K562 (cell line): ENCODE measurements around the gene KIF3A. TPM values are rescaled to one million over a fixed set of nuclear protein-coding genes. Genes with fewer than 3 reads are reported as not detected.

Source experiments
- ATF1 ChIP-seq, 2 experiments: fragments of 450-650 bp in 1 of 2; IDR thresholded peaks; 2 replicates each; pipeline ENCODE4 v1.6.1; 2016; ENCODE audit warnings: missing compliant biosample characterization in 1 of 2, missing genetic modification characterization in 1 of 2
- ATF6 ChIP-seq: sonication (generic); formaldehyde crosslinking; IDR thresholded peaks from 2 replicates; pipeline ENCODE4 v1.4.0; 2020; ENCODE audit warnings: mild to moderate bottlenecking, missing genetic modification reagents
- BRF1 ChIP-seq: IDR thresholded peaks from 3 replicates; pipeline ENCODE4 v1.6.1; 2011; ENCODE audit warnings: borderline replicate concordance, mild to moderate bottlenecking; ENCODE audit not compliant: insufficient read length; ENCODE audit errors: extremely low read depth
- CREB1 ChIP-seq, 2 experiments: sonication (generic) in 1 of 2; formaldehyde crosslinking in 1 of 2; IDR thresholded peaks; 2 replicates each; pipeline versions ENCODE4 v1.6.1 to v1.8.0; 2012 to 2022; ENCODE audit warnings: inconsistent platforms in 1 of 2, mild to moderate bottlenecking in 1 of 2, missing genetic modification reagents in 1 of 2, moderate library complexity in 1 of 2
- CREB3 ChIP-seq: fragments of 450-650 bp; conservative IDR thresholded peaks from 2 replicates; pipeline ENCODE4 v1.6.1; 2016; ENCODE audit warnings: missing genetic modification characterization, low read depth, mild to moderate bottlenecking, missing compliant biosample characterization, moderate library complexity
- CREM ChIP-seq: IDR thresholded peaks from 2 replicates; pipeline ENCODE4 v1.6.1; 2014; ENCODE audit warnings: antibody characterized with exemption, low read depth
- E2F1 ChIP-seq: sonication (generic); formaldehyde crosslinking; IDR thresholded peaks from 2 replicates; pipeline ENCODE4 v1.8.1; 2023; ENCODE audit warnings: mild to moderate bottlenecking, missing genetic modification reagents, moderate library complexity
- EWSR1 ChIP-seq: fragments of 450-650 bp; IDR thresholded peaks from 2 replicates; pipeline ENCODE4 v1.6.1; 2018; ENCODE audit warnings: borderline replicate concordance, mild to moderate bottlenecking, low read depth, moderate library complexity; ENCODE audit not compliant: partially characterized antibody
- HOMEZ ChIP-seq: fragments of 250-450 bp; sonication (Bioruptor Pico); IDR thresholded peaks from 2 replicates; pipeline ENCODE4 v1.4.0; 2020; ENCODE audit warnings: mild to moderate bottlenecking, moderate library complexity
- MAX ChIP-seq: sonication (generic); formaldehyde crosslinking; IDR thresholded peaks from 2 replicates; pipeline ENCODE4 v1.9.0; 2022; ENCODE audit warnings: mild to moderate bottlenecking, missing genetic modification reagents
- MECOM ChIP-seq: fragments of 250-450 bp; sonication (Bioruptor Pico); IDR thresholded peaks from 2 replicates; pipeline ENCODE4 v1.8.0; 2022; ENCODE audit warnings: inconsistent platforms
- MXI1 ChIP-seq: IDR thresholded peaks from 2 replicates; pipeline ENCODE4 v1.6.1; 2011; ENCODE audit warnings: low read depth, mild to moderate bottlenecking, improper control_type of control experiment, low read length
- NRF1 ChIP-seq, 2 experiments: fragments of 450-650 bp; IDR thresholded peaks in 1 of 2; conservative IDR thresholded peaks in 1 of 2; 2 replicates each; pipeline ENCODE4 v1.6.1; 2014; ENCODE audit warnings: mild to moderate bottlenecking in 2 of 2
- PCBP1 ChIP-seq: fragments of 200-400 bp; formaldehyde crosslinking; IDR thresholded peaks from 2 replicates; pipeline ENCODE4 v1.6.1; 2018; ENCODE audit warnings: mild to moderate bottlenecking, low read depth, low read length; ENCODE audit not compliant: poor library complexity, severe bottlenecking
- PTRF ChIP-seq: fragments of 450-650 bp; IDR thresholded peaks from 2 replicates; pipeline ENCODE4 v1.6.1; 2016; ENCODE audit warnings: mild to moderate bottlenecking, missing genetic modification characterization, missing compliant biosample characterization
- TAF1 ChIP-seq: IDR thresholded peaks from 2 replicates; pipeline ENCODE4 v1.6.1; 2011; ENCODE audit warnings: mild to moderate bottlenecking, low read length, moderate library complexity; ENCODE audit not compliant: insufficient read depth, control insufficient read depth, severe bottlenecking; ENCODE audit errors: extremely low read depth
- TCFL5 ChIP-seq: fragments of 250-450 bp; sonication (Bioruptor Pico); conservative IDR thresholded peaks from 2 replicates; pipeline ENCODE4 v1.6.1; 2021; ENCODE audit warnings: mild to moderate bottlenecking, moderate library complexity, matching md5 sums
- YBX1 ChIP-seq: fragments of 450-650 bp; IDR thresholded peaks from 2 replicates; pipeline ENCODE4 v1.7.1; 2016; ENCODE audit warnings: mild to moderate bottlenecking
- polyA plus RNA-seq, 8 experiments: library from polyadenylated mRNA; depleted of rRNA in 4 of 8; stranded (reverse) in 5 of 8; unstranded in 3 of 8; fragments of >200 nt; fragmentation: Nextera tagmentation in 2 of 8; fragmentation: Illumina TruSeq in 1 of 8; extraction: Ambion mirVana in 2 of 8; extraction: Trizol in 1 of 8; gene quantifications; 2 replicates each; pipeline versions ENCODE4 v1.2.1 to v1.2.3, GENCODE V29; 2011 to 2014; ENCODE audit warnings: inconsistent platforms in 1 of 8, missing spikeins in 1 of 8
- total RNA-seq, 7 experiments: library from RNA; depleted of rRNA in 6 of 7; stranded (reverse); fragments of >200 nt in 6 of 7; fragmentation: Illumina TruSeq in 2 of 7; extraction: Trizol in 2 of 7; gene quantifications; 2 replicates each; pipeline versions ENCODE4 v1.2.1 to v1.2.3, GENCODE V29; 2011 to 2021; ENCODE audit warnings: low replicate concordance in 1 of 7

The KIF3A gene
- total and polyA plus RNA-seq, 9 of the 15 experiments (the other 6 are each of a cell fraction or from before 2014, with no cell fraction given), result 1.5 to 7.8 (median 6.0) TPM

GRCh38 chr5:132663771-132664695 lies 73.3 kb downstream of the KIF3A start (continued):
- TF ChIP-seq MXI1 (no peak), CREB1 (IDR thresholded peaks at IDR 0.05) (0 out of 2 replicates have a peak, but pooled peaks have one; percentile 55), CREB1 (CRISPR knock-in tag; IDR thresholded peaks at IDR 0.05) (peak; percentile 38; the same call in 1 of the 2 replicates), NRF1 (conservative IDR thresholded peaks at IDR 0.05 in 1 of 2, IDR thresholded peaks at IDR 0.05 in 1 of 2) (no peak; a peak in 1 of 4 replicates), TCFL5 (CRISPR knock-in tag) (no peak), YBX1 (no peak), HOMEZ (CRISPR knock-in tag) (no peak), E2F1 (CRISPR knock-in tag) (0 out of 2 replicates have a peak, but pooled peaks have one; percentile 41), BRF1 (no peak), CREM (peak; percentile 77), PTRF (peak; percentile 43; the same call in 1 of the 2 replicates), ATF1 (CRISPR knock-in tag; IDR thresholded peaks at IDR 0.05) (no peak), ATF1 (tag; IDR thresholded peaks at IDR 0.05) (peak; percentile 69), MECOM (CRISPR knock-in tag) (peak; percentile 58), TAF1 (no peak), EWSR1 (no peak), PCBP1 (no peak), CREB3 (tag) (no peak), MAX (CRISPR knock-in tag) (peak; percentile 91), ATF6 (CRISPR knock-in tag) (no peak)
